NCI-H748 (cell line): Measurements from ENCODE around the gene BCL6B.
A peak's percentile ranks its signal among the peaks of the same experiment; 100 is the strongest.
"Not testable (repeated sequence)": the region's sequence is repeated elsewhere in the genome, so short reads cannot be mapped to it uniquely, and the experiment has no call there.

Experiments used
- DNase-seq: peaks from one replicate; lab custom pipeline; 2025; ENCODE audit not compliant: unreplicated experiment; lab: John Stamatoyannopoulos, UW

The BCL6B gene, protein sequence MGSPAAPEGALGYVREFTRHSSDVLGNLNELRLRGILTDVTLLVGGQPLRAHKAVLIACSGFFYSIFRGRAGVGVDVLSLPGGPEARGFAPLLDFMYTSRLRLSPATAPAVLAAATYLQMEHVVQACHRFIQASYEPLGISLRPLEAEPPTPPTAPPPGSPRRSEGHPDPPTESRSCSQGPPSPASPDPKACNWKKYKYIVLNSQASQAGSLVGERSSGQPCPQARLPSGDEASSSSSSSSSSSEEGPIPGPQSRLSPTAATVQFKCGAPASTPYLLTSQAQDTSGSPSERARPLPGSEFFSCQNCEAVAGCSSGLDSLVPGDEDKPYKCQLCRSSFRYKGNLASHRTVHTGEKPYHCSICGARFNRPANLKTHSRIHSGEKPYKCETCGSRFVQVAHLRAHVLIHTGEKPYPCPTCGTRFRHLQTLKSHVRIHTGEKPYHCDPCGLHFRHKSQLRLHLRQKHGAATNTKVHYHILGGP

DNA sequence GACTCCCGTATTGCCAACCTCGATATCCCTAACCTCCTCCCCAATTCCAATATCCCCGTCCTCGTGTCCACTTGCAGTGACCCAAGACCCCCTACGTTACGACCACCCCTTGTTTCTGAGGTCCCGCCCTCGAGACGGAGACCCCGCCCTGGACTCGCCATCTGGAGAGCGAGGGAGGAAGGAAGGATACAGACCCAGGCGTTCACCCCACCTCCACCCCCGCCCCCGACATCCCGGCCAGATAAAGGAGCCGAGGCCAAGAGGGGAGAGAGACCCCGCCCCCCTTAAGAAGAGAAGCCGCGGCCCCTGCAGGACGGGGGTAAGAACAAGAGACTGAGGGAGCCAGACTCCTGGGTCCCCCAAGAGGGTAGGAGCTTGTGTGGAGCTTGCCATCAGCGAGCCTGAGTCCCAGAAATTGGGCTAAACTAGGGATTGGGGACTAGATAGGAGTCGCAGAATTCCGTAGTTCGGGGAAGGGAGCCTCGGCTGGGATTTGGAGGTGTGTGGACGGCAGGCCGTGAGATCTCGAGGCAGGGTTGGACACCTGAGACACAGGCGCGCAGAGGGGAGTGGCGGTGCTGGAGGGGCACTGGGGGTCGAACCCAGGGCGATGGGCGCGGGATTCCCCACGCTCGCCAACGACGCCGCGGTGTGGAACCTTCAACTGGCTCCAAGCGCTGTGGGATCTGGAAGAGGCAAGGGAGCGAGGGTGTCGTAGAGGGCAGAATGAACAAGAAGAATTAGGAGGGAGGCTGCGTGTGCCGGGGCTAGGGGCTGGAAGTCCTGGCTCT is at the start of gene BCL6B:
Gene BCL6B, plus strand, starts transcription at position 270 of the 791 bp plus-strand sequence. CDS start 622 bp downstream, outside the sequence.
- DNase-seq = no peak

DNA sequence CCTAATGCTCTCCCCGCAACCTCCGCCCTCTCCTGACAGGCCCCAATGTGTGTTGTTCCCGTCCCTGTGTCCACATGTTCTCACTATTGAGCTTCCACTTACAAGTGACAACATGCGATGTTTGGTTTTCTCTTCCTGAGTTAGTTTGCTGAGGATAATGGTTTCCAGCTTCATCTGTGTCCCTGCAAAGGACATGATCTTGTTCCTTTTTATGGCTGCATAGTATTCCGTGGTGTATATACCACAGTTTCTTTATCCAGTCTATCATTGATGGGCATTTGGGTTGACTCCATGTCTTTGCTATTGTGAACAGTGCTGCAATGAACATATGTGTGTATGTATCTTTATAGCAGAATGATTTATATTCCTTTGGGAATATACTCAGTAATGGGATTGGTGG is 43.4 kb upstream of the BCL6B start:
- DNase-seq = not testable (repeated sequence)

DNA sequence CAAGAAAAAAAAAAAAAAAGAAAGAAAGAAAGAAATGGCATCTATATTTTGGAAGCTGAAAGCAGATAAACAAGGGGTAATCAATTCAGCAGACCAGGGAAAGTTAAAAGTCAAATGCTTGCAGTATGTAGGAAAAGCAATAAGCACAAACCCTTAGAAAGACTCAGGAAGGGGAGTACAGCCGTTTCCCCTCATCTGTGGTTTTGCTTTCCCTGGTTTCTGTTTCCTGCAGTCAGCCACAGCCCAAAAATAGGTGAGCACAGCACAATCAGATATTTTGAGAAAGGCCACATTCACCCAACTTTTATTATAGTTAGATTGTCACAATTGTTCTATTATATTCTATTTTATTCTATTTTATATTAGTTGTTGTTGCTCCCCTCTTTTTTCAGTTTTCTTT is 41.4 kb upstream of the BCL6B start:
- no peak for DNase-seq

DNA sequence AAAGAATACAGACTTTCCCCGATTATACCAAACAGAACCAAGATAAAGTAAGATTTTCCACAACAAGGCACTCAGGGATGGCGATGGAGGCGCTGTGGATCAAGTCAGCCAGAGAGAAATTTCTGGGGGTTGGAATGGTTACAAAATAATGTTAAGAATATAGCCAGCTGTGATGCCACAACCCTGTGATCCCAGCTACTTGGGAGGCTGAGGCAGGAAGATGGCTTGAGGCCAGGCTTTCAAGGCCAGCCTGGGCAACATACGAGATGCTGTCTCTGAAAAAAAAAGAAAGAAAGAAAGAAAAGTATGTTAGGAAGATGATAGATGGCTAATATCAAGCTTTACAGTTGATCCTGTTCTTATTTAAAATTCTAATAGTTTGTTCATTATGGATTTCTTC is 37.6 kb upstream of the BCL6B start:
- no peak for DNase-seq

DNA sequence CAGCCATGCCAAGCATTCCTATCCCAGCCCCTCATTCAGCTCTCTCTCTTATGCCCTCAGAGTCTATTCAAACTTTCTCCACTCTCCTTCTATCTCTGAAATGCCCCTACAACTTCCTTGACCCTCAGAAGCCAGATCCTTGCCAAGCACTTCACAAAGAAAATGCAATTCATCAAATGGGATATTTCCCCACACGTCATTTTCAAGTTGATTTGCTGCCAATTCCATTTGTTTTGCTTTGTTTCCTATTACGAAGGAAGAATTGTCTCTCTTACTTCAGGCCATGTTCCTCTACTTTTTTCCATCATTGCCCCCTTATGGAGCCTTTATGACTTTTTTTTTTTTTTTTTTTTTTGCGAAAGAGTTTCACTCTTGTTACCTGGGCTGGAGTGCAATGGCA is 36.2 kb upstream of the BCL6B start:
- DNase-seq = no peak

DNA sequence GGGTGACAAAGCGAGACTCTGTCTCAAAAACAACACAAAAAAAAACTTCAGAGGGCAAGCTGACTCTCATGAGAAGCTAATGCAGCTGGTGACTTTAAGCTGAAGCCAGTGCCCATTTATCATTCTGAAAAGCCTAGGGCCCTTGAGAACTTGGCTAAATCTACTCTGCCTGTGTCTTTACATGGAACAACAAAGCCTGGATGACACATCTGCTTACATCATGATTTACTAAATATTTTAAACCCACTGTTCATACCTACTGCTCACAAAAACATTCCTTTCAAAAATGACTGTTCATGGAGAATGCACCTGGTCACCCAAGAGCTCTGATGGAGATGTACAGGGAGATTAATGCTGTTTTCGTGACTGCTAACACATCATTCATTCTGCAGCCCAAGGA is 33.1 kb upstream of the BCL6B start:
- no peak for DNase-seq

DNA sequence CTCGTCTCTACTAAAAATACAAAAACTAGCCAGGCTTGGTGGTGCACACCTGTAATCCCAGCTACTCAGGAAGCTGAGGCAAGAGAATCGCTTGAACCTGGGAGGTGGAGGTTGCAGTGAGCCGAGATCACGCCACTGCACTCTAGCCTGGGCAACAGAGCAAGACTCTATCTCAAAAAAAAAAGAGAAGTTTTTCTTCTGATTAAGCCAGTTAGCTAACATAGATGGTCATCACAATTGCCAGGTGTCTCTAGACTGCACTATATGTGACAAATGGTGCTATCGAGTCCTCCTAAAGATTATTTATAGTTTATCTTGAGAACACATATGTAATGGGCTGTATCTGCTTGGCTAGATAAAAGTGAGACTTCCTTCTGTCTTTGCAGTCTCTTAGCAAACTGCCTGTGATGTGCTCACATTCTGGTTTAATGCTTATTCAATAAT is 29.2 kb upstream of the BCL6B start:
- not testable (repeated sequence) for DNase-seq

DNA sequence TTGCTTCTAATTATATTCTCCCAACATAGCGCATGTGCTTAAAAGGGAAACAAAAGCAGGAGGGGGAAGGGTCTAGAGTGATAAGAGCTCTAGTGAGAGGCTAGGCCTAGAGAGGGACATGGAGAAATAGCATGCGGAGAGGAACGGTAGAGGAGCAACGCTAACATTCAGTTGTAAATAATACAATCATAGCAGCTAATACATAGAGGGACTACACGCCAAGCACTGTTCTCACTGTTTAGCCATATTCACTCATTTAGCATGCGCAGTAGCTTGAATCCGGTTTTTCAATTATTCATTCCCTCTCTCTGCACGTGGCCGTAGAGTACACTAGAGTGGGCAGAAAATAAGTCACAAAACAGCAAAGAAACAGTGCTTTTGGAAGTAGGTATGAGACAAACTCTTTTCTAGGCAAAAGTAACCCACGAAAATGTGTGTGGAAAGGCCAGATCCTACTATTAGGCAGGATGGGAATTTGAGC is 28.7 kb upstream of the BCL6B start:
- no peak for DNase-seq

DNA sequence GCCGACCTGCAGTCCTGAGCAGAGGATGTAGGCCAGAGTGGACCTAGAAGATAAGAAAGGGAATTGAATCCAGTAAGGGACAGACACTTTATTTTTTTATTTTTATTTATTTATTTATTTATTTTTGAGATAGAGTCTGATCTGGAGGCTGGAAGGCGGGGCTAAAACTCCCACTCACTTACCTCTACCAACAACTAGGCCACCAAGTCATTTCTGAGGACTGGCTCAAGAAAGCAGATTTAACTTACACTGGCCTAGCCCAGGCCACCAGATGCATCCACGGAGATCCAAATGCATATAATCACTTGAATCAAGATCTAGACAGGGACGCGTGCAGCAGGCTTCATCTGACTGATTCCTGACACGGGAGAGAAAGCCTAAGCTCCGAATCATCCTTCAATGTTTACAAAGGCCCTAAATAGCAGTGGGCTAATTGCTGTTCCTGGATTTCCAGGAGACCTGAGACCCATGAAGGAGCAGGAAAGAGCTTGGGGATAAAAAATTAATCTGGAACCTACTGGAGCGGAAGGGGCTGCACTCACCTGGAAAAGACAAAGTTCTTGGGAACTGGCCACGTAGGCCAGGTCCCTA is 28.1 kb upstream of the BCL6B start:
- no peak for DNase-seq

DNA sequence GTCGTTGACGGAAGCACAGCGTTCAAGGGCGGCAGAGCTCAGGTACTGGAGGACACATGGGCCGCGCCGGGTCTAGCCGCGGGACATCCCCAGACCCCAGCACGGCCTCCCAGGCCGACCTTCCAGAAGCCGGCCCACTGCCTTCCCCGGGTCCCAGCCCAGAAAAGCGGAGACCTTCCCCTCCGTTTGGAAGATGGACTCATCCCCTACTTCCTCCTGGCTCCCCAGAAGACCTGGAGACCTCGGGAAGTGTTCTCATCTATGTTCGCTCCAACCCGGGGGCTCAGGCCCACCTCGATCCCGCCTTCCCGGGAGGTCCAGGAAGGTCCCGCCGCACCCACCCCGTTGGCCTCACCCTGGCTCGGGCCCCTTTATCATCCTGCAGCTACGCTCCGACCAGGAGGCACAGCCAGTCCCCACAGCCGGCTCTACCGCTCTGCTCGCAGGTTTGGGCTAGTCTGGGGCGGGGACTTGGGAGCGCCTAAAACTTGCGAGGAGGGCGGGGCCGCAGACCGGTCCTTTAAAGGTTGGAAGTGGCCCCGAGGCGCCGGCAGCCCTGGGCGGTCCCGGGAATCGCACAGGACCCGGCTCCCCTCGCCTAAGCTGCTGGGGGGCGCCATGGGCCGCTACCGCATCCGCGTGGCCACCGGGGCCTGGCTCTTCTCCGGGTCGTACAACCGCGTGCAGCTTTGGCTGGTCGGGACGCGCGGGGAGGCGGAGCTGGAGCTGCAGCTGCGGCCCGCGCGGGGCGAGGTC is 27.2 kb upstream of the BCL6B start, which contains the start of gene ALOX12:
Gene ALOX12, plus strand, starts transcription at position 550 of the 756 bp plus-strand sequence. Its CDS starts 69 bp downstream, at position 619.
- no peak for DNase-seq

DNA sequence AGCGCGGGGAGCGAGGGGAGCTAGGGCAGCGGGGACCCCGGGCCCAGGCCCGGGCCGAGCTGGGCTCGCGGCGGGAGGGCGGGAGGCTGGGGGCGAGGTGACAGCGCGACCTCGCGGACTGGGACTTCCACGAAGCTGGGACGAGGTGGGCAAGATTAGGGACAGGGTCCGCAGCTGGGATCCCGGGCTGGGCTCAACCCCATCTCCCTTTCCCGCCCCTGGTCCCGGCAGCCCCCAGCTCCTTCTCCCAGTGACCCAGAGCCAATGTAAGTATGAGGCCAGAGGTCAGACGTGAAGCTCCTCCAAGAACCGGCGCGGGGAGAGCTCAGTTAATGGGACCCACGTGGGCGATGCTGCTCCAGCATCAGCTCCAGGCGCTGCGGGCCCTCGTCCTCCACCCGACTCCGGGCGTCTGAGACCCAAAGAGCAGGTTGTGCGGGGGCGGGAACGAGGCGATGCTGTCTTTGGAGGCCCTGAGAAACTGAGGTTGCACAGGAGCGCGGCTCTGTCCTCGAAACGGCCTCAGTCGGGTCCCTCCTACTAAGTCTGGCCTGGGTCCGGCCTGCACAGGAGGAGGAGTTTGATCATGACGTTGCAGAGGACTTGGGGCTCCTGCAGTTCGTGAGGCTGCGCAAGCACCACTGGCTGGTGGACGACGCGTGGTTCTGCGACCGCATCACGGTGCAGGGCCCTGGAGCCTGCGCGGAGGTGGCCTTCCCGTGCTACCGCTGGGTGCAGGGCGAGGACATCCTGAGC is 26.4 kb upstream of the BCL6B start:
- no peak for DNase-seq

DNA sequence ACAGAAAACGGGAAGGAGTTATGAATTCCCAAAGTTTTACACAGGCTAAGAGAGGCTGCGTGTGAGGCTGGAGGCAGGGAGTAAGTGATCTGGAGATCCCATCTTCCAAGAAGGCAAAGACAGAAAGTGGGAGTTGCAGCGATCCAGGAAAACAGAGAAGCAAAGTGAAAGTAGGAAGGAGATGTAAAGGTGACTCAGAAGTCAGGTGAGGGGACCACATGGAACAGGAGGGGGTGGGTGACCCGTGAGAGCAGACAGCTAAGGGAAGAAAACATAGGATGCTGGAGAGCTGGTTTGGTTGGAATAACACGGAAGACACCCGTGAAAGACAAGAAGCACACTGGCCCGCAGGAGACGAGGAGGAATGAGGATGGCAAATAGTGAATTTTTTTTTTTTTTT is 25.7 kb upstream of the BCL6B start:
- DNase-seq = no peak

DNA sequence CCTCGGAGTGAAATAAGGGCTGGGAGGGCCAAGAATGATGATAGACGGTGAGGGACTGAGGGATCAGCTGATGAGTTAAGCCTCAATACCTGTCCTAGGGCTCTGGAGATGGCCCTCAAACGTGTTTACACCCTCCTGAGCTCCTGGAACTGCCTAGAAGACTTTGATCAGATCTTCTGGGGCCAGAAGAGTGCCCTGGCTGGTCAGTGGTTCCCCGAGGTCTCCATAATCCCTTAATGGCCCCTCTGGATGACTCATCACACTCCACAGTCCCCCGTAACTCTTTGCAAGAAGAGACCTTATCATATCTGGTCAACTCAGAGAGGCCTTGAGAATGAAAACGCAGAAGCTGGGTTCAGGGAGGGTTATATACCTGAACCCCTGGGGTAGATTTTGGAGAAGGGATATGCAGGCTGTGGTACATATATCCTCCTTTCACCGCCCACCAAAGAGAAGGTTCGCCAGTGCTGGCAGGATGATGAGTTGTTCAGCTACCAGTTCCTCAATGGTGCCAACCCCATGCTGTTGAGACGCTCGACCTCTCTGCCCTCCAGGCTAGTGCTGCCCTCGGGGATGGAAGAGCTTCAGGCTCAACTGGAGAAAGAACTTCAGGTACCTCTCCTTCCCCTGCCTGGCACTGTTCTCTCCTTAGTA is 23.9 kb upstream of the BCL6B start:
- DNase-seq = no peak

DNA sequence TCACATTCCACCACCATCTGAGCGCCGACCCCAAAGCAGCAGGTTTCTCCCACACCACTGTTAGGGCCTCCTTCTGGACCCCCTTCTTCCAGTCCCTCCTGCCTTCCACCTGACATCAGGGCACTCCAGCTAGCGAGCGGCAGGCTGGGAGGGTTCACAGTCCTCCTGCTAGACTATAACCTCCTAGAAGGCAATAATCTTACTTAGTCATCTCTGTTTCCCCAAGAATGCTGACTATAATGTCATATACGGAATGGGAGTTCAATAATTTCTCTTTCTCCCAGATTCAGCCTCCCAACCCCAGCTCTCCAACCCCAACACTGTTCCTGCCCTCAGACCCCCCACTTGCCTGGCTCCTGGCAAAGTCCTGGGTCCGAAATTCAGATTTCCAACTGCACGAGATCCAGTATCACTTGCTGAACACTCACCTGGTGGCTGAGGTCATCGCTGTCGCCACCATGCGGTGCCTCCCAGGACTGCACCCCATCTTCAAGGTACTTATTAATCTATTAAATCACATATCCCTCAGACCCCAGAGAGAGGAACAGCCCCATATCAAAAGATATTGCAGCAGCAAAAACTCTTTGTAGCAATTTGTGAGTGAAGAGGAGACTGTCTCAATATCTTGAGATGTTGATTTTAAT is 21.4 kb upstream of the BCL6B start:
- DNase-seq = peak; percentile 62

DNA sequence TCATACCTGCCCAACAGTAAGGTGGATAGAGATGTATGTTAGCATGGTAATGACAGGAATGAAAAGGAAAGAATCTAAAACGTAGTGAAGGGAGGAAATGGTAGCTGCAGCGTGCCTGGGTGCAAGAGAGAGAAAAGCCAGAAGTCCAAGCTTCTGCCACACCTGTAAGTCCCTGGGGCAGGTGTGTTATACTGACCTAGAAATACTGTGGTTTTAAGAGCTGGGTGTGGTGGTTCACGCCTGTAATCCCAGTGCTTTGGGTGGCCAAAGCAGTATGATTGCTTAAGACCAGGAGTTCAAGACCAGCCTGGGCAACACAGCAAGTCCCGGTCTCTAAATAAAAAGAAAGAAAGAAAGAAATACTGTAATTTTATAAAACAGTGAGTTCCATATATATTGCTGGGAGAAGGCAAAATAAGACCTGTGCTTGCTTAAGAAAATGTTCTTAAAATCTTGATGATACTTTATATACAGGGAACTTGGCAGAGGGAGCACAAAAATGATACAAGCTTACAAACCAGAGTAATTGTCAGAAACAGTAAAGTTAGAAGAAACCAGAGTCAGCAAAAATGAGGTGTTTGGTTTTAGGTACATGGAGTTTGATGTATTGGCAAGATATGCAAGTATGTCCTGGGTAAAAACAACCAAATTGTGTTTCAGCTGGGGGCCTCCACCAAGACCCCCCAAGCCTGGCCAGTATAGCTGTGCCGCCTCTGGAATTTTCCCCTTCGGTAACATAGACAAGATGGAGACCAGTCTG is 20.4 kb upstream of the BCL6B start:
- no peak for DNase-seq

DNA sequence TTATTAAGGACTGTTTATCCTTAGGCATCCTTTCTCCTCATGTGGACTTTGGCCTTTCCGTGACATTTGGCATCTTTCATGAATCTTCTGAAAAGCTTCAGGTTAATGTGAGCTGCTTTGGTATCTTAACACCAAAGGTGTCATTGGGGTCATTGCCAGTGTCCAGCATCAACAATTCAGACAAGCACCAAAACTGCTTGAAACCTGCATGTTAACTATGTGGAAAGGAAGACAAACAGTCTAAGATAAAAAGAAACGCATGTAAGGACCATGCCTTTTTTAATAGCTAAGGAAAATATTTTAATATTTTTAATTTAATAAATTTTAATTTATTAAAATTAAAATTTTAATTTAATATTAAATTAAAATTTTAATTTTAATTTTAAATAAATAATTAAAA is 19.1 kb upstream of the BCL6B start:
- DNase-seq = no peak

DNA sequence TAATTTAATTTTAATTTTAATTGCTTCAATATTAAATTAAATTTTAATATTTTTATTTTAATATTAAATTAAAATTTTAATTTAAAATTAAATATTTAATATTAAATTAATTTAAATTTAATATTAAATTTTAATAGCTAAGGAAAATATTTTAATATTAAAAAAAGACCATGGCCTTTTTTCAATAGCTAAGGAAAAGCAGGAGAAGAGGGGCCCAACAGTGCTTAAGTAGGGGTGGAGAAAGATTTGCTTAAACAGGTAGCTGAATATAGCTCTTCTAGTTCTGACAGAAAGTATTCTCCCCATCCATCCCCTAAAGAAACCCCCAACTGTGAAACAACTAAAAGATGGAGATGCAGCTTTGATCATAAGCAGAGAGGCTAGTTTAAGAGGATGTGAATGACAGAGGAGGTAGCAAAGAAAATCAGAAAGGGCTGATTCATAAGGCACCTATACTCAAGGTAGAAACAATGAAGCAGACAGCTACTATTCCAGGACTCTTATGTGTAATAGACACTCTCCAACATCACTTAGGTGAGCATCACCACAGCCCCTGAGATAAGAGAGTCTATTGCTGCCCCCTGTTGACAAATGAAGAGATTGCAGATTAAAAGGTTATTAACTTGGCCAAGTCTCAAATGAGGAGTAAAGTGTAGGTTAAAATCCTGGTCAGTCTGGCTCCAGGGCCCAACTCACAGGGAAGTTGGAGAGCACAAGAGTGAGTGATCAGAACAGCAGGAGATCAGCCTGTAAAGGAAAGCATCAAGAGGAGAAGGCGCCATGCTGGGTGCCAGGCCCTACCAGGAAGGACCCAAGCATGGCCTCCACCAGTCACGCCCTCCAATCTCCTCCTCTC is 18.2 kb upstream of the BCL6B start:
- peak; percentile 90 for DNase-seq
